Pancreas (tissue), 10 donors: ENCODE data around the gene NNT. TPM values are rescaled to one million over a fixed set of nuclear protein-coding genes. Genes with fewer than 3 reads are reported as not detected.

ENCODE experiments used
- ATAC-seq, 4 donors: fragments of 200-7000 bp; cut with Tn5 transposase; one replicate each; pipeline versions ENCODE4 v1.8.0 to v1.9.1; 2020; ENCODE audit warnings: mild to moderate bottlenecking in 4 of 4, moderate library complexity in 4 of 4
- DNase-seq, 6 donors: peaks; one replicate each; pipeline ENCODE4 v3.0.0-alpha.2; 2020
- FAIRE-seq: peaks from 2 replicates; lab custom pipeline; 2012; peaks lifted over from hg19 to GRCh38; lab: Jason Lieb, UNC
- H3K27ac ChIP-seq, 4 donors: fragments of 200-600 bp; sonication (generic); 1 replicate in 3 of 4; 2 replicates in 1 of 4; pipeline versions ENCODE4 v1.5.0 to v1.8.0; 2020
- H3K27me3 ChIP-seq, 4 donors: fragments of 200-600 bp; one replicate each; pipeline ENCODE4 v1.8.0; 2021
- H3K36me3 ChIP-seq, 3 donors: fragments of 200-600 bp; sonication (generic) in 1 of 3; one replicate each; pipeline versions ENCODE4 v1.5.0 to v1.8.0; 2020 to 2021
- H3K4me1 ChIP-seq, 3 donors: fragments of 200-600 bp; one replicate each; pipeline ENCODE4 v1.8.0; 2021
- H3K4me3 ChIP-seq, 4 donors: fragments of 200-600 bp; sonication (generic) in 2 of 4; one replicate each; pipeline versions ENCODE4 v1.5.0 to v1.8.0; 2020 to 2021
- H3K9me3 ChIP-seq, 4 donors: fragments of 200-600 bp; one replicate each; pipeline ENCODE4 v1.8.0; 2021
- WGBS, 2 donors: extraction: QIAGEN DNeasy Blood & Tissue Kit; methylation state at CpG; one replicate each; pipeline ENCODE4 v1.1.7; 2013; 5-methylcytosine and 5-hydroxymethylcytosine counted together
- intact Hi-C, 3 donors: fragments of 100-400 bp; cut with DNase I; formaldehyde crosslinking; loops; one replicate each; pipeline versions ENCODE4 v1.11.1 to v1.14.2; 2022
- polyA plus RNA-seq, 2 donors: library from polyadenylated mRNA; stranded (reverse); fragments of 200-250 nt; gene quantifications; one replicate each; pipeline ENCODE4 v1.2.3, GENCODE V29; 2013
- total RNA-seq, 6 donors: library from RNA; stranded (reverse); fragmentation: NEBNext Ultra II Directional in 4 of 6; extraction: Animal tissue kit (Norgen Biotek cat#: 25700) in 4 of 6; gene quantifications; one replicate each; pipeline versions ENCODE4 v1.2.1 to v1.2.4, GENCODE V29; 2021 to 2023
- TF ChIP-seq, protein P1 (sequence below), 4 donors: fragments of 200-600 bp; sonication (generic) in 3 of 4; IDR thresholded peaks; one replicate each; pipeline versions ENCODE4 v1.5.0 to v1.8.0; 2021; ENCODE audit warnings: antibody characterized with exemption in 4 of 4
- donor health status: healthy with polysubstance abuse.
- donor health status: DM: no; HTN: no; CAD: no; lungs with moderate emphysema.
- donor health status: DM: no; HTN: no; CAD: no.
- donor health status: control.
- donor health status: control.
- donor health status: Bipolar disorder and iron deficiency.
- donor health status: DM: yes; HTN: yes; CAD: no.
- donor health status: DM: no; HTN: no; CAD: no.
- donor health status: DM: no; HTN: no; CAD: no.
- donor health status: DM: yes; HTN: yes; CAD: no.

Gene NNT
- total and polyA plus RNA-seq, 8 donors = 6.1 to 48.0 (median 32.4) TPM

DNA sequence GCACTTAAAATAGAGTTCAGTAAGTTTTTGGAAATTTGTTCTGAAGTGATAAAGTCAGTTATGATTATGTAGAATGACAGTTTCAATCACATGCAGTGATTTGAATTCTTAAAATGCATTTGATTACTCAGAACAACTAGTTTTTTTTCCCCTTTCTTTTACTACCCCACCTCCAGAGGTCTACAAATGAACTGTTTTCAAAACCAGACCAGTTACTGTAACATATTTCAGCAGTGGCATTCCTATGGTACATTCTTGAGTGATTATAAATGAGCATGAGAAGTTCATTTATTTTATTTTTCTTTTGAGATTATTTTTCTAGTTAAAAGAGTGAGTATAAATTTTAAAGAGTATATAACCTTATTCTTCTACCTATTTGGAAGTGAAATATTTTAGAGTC, 71.6 kb downstream of the NNT start:
- no peak for ATAC-seq
- Histone ChIP-seq H3K36me3 (peaks cover 0 to 8% (median 0%) of the 10 kb centered on the region in 3 donors), H3K9me3 (no peaks in the 10 kb centered on the region), H3K27ac (no peak overlapping the region), H3K4me1 (peaks cover 0 to 6% (median 0%) of the 10 kb centered on the region in 3 donors), H3K4me3 (no peak overlapping the region), H3K27me3 (no peaks in the 10 kb centered on the region)
- intact Hi-C loops = no loop called here
- no peak for DNase-seq
- TF ChIP-seq, protein P1, sequence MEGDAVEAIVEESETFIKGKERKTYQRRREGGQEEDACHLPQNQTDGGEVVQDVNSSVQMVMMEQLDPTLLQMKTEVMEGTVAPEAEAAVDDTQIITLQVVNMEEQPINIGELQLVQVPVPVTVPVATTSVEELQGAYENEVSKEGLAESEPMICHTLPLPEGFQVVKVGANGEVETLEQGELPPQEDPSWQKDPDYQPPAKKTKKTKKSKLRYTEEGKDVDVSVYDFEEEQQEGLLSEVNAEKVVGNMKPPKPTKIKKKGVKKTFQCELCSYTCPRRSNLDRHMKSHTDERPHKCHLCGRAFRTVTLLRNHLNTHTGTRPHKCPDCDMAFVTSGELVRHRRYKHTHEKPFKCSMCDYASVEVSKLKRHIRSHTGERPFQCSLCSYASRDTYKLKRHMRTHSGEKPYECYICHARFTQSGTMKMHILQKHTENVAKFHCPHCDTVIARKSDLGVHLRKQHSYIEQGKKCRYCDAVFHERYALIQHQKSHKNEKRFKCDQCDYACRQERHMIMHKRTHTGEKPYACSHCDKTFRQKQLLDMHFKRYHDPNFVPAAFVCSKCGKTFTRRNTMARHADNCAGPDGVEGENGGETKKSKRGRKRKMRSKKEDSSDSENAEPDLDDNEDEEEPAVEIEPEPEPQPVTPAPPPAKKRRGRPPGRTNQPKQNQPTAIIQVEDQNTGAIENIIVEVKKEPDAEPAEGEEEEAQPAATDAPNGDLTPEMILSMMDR (IDR thresholded peaks at IDR 0.05) = no peak
- FAIRE-seq = no peak

DNA sequence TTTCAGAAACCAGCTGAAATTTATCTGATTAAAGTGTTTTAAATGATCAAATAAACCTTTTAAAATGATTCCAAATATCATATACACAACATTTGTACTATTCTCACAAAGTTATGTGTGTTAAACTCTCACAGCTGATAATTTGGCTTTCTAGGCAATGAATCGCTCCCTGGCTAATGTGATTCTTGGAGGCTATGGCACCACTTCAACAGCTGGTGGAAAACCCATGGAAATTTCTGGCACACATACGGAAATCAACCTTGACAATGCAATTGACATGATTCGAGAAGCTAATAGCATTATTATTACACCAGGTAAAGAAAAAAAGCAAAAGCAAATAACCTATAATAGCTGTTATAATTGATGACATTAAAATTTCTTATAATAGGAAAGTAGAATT, 72.4 kb downstream of the NNT start:
- ATAC-seq (peak in 3 of 4 donors; percentile 46 to 66 (median 61)), DNase-seq (peak in 2 of 6 donors; percentile 14 to 29), FAIRE-seq (no peak)
- TF ChIP-seq, protein P1 (IDR thresholded peaks at IDR 0.05) = no peak
- peaks cover 0 to 10% (median 0%) of the 10 kb centered on the region in 3 donors for H3K36me3 ChIP-seq
- WGBS, 2 donors = 36 to 42% methylated on average over 3 of the region's 3 CpGs
- no peak overlapping the region for H3K4me3 ChIP-seq
- H3K27ac ChIP-seq = no peak overlapping the region
- intact Hi-C loops = no loop called here
- H3K27me3 ChIP-seq = no peaks in the 10 kb centered on the region
- H3K9me3 ChIP-seq = no peaks in the 10 kb centered on the region
- peaks cover 0 to 6% (median 0%) of the 10 kb centered on the region in 3 donors for H3K4me1 ChIP-seq

DNA sequence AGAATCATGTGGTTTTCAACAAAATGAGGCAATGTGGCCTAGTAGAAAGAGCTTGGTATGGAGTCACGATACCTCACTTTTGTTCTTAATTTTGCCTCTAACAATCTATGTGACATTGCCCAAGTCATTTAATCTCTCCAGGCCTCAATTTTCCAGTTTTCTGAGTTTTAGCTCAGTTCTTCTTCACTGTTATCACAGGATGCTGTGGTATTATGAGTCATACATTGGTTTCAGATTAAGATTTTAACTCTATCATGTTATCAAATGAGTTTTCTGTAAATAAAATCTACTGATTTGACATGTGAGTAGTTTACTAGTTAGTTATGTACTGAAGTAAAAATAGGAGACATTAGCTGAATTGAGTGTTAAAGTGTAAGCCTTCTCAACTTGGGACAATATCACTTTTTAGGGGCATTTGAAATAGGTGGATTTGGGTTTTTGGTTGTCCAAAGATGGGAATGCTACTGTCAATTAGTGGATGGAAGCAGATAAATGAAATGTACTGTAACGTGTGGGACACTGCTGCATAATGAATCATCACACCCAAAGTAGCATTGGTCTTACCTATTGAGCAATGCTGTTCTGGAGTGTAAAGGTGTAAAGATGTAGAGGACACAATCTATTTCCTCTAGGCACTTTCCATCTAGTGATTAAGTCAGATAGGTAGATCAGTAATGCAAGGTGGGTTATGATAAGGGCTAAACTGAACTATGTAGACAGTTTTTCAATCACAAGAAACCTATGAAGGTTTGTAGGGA, 73.3 kb downstream of the NNT start:
- Histone ChIP-seq H3K27ac (no peak overlapping the region), H3K4me3 (no peak overlapping the region), H3K4me1 (peaks cover 0 to 6% (median 0%) of the 10 kb centered on the region in 3 donors), H3K36me3 (peaks cover 0 to 10% (median 0%) of the 10 kb centered on the region in 3 donors), H3K27me3 (no peaks in the 10 kb centered on the region), H3K9me3 (no peaks in the 10 kb centered on the region)
- ATAC-seq = no peak
- intact Hi-C loops = no loop called here
- WGBS, 2 donors = 97 to 98% methylated on average over 2 of the region's 2 CpGs
- TF ChIP-seq, protein P1 (IDR thresholded peaks at IDR 0.05) = no peak
- no peak for DNase-seq
- FAIRE-seq = no peak

DNA sequence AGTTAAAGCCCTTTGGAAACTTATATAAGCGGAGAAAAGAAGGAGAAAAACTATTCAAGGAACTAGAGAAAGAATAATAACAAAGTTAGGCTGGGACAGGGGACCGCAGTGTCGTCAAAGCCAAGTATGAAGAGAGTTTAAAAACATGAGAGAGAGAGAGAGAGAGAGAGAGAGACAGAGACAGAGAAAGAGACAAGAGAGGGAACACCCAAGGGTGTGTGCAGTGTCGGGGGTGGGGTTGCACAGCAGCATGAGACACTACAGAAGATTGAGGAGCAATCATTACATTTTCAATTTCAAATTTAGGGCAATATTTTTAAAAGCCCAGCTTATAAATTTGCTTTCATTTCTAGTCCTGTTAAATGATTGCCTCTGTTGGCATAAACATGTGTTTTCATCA, 74.3 kb downstream of the NNT start:
- peaks cover 0 to 10% (median 0%) of the 10 kb centered on the region in 3 donors for H3K36me3 ChIP-seq
- FAIRE-seq (no peak), DNase-seq (no peak), ATAC-seq (no peak)
- H3K27me3 ChIP-seq = no peaks in the 10 kb centered on the region
- no peaks in the 10 kb centered on the region for H3K9me3 ChIP-seq
- intact Hi-C loops = no loop called here
- TF ChIP-seq, protein P1 (IDR thresholded peaks at IDR 0.05) = no peak
- 95 to 99% methylated on average over 4 of the region's 4 CpGs for WGBS, 2 donors
- no peak overlapping the region for H3K4me3 ChIP-seq
- peaks cover 0 to 6% (median 0%) of the 10 kb centered on the region in 3 donors for H3K4me1 ChIP-seq
- H3K27ac ChIP-seq = no peak overlapping the region

DNA sequence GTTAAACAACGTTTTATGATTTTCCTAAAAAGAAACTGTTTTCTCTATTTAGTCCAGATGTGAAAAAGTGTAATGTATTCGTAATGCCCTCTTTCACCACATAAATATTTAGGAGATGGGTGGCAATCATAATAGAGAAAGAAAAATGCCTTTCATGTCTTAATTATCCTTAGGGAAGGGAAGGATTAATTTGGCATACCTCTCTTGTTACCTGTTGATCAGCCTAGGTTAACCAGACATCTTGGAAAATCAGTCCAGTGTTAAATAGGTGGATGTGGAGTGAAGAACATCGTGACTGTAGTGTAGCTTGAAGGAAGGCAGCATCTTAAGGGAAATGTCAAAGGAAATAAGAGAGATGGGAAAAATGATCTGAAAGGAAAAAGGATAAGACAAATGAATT, 76.2 kb downstream of the NNT start:
- DNase-seq (no peak), FAIRE-seq (no peak), ATAC-seq (no peak)
- H3K27me3 ChIP-seq = no peaks in the 10 kb centered on the region
- WGBS, 2 donors = 90 to 92% methylated on average over 3 of the region's 3 CpGs
- H3K4me3 ChIP-seq = no peak overlapping the region
- intact Hi-C loops = no loop called here
- H3K27ac ChIP-seq = no peak overlapping the region
- peaks cover 0 to 10% (median 0%) of the 10 kb centered on the region in 3 donors for H3K36me3 ChIP-seq
- peaks cover 0 to 6% (median 0%) of the 10 kb centered on the region in 3 donors for H3K4me1 ChIP-seq
- TF ChIP-seq, protein P1 (IDR thresholded peaks at IDR 0.05) = no peak
- H3K9me3 ChIP-seq = no peaks in the 10 kb centered on the region
